GM19452 (cell line): ENCODE results near the gene LINC00237.

Experiments
- ATAC-seq: cut with Tn5 transposase; IDR thresholded peaks from one replicate; pipeline ENCODE4 v1.9.1; 2021; ENCODE audit not compliant: unreplicated experiment

Gene LINC00237

GRCh38 chr20:21125849-21126580 lies 19.9 kb upstream of the LINC00237 start, which contains the start of gene KIZ:
TSS of gene KIZ (plus strand) at chr20:21126082. CDS start at chr20:21126116, 34 bp downstream.
- ATAC-seq, result peak; percentile 97

GRCh38 chr20:21125072-21125848 lies 19.1 kb upstream of the LINC00237 start:
- ATAC-seq, result peak; percentile 34

GRCh38 chr20:21124190-21124589 lies 18.0 kb upstream of the LINC00237 start:
- no peak for ATAC-seq

DNA sequence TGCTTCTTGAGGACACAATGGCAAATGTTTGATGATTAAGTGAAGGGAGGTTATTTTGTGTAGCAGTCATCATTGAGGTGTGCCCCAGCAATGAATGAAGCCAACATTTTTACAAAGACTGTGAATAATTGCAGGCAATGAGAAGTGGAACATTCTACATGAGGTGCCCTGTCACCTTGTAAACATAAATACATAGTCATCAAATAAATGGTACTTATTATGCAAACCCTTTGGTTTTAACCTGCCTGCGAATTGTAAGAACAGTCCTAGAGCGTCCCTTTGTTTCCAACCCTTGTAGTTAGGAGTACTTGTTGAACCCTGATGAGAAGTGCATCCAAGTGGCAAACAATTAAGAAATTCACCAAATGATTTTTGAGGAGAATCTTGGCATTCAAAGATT lies 12.6 kb upstream of the LINC00237 start:
- ATAC-seq, result no peak

- ATAC-seq, result no peak
These were observed 12.0 kb upstream of the LINC00237 start for GRCh38 chr20:21118138-21118537.

GRCh38 chr20:21117521-21117920 lies 11.4 kb upstream of the LINC00237 start:
- ATAC-seq, result no peak

DNA sequence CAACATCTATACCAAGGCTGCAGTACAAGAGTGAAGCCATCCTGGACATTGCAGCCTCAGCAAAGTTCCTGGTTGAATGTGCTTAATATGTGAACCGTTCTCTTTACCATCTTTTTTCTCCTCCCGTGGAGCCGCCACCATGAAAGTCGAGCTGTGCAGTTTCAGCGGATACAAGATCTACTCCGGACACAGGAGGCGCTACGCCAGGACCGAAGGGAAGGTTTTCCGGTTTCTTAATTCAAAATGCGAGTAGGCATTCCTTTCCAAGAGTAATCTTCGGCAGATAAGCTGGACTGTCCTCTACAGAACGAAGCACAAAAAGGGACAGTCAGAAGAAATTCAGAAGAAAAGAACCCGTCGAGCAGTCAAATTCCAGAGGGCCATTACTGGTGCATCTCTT lies 8.4 kb upstream of the LINC00237 start:
- no peak for ATAC-seq

GRCh38 chr20:21113697-21114096 lies 7.5 kb upstream of the LINC00237 start:
- ATAC-seq, result no peak

DNA sequence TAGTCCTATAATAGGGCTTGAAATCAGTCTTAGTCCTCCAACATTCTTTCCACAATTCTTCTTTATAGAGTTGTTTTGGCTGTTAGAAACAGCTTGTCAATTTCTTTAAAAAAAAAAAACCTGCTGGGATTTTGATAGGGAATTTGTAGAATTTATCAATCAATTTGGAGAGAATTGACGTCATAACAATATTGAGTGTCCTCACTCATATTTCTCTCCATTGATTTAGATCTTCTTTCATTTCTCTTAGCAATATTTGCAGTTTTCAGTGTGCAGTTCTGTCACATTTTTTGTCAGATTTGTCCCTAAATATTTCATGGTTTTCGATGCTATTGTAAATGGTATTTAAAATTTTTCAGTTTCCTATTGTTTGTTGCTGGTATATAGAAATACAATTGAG lies 5.3 kb upstream of the LINC00237 start:
- ATAC-seq, result no peak

GRCh38 chr20:21110811-21111210 lies 4.7 kb upstream of the LINC00237 start:
- ATAC-seq, result no peak

GRCh38 chr20:21109144-21109543 lies 3.0 kb upstream of the LINC00237 start:
- no peak for ATAC-seq

GRCh38 chr20:21105429-21106170 lies 558 bp downstream of the LINC00237 start:
- no peak for ATAC-seq

DNA sequence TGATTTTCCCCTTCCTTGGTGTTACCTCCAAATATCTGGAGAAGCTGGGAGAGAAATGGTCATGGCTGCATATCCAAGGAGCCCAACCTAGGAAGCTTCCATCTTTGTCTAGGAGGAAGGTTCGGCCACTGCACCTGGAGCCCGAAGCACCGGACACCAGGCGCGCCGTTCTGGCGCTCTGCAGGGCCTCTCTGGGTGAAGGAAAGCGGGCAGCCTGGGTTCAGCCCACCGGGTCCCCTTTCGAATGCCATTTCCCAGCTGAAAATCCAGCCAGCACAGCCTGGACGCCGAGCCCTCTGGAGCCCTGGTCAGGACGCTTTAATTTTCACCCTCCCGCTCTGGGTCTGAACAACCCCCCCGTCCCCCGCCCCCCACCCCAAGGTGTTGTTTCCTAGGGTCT lies 1.2 kb downstream of the LINC00237 start:
- no peak for ATAC-seq

DNA sequence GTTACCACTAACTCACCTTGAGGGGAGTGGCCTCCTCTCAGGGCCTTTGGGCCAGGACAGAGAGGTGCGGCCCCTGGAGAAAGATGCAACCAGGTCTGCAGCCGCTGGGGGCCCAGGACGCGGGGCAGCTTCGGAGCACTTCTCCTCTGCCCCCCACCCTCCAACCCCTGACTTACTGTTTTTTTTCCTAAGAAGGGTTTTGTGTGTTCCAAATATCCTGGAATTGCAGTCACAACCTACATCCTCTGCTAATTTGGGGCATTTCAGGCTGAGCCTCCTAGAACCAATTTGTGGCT lies 1.7 kb downstream of the LINC00237 start:
- ATAC-seq, result no peak

DNA sequence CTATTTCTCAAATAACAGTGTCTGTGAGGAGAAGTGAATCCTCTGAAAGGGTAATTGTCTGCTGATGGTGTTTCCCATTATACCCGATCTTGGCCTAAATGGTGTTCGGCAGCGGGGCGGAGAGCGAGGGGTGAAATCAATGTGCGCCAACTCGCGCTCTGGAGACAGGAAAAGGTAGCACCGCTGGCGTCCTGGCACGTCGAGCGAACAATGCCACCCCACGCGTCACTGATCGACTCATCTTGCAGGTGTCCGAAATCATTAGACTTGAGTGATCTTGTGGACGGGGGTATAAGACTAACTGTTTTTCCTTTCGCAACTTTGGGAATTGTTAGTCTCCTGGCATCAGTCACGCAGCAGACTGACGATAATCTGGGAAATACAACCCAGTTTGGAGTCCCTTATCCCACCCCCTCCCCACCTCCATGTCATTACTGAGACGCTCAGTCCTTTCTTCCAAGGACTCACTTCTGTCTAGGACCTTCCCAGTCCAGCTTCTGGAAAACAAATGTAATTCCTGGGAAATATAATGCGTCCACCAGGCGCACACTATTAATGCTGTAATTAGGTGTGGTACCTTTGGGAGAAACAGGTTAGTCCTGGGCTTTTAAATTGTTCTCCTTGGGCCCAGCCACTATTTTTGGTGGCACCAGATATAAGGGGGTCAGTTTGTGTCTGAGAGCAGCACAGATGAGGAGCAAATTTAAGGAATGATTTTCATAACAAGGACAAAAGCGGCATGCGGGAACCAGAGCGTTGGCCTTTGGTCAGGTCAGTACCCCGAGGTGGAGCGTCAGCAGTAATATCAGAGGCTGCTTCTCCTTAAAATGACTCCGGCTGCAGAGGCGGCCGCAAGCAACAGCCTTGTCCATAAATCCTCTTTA lies 2.3 kb downstream of the LINC00237 start:
- ATAC-seq, result no peak

- ATAC-seq, result no peak
These were observed 3.4 kb downstream of the LINC00237 start for GRCh38 chr20:21102603-21103311.

DNA sequence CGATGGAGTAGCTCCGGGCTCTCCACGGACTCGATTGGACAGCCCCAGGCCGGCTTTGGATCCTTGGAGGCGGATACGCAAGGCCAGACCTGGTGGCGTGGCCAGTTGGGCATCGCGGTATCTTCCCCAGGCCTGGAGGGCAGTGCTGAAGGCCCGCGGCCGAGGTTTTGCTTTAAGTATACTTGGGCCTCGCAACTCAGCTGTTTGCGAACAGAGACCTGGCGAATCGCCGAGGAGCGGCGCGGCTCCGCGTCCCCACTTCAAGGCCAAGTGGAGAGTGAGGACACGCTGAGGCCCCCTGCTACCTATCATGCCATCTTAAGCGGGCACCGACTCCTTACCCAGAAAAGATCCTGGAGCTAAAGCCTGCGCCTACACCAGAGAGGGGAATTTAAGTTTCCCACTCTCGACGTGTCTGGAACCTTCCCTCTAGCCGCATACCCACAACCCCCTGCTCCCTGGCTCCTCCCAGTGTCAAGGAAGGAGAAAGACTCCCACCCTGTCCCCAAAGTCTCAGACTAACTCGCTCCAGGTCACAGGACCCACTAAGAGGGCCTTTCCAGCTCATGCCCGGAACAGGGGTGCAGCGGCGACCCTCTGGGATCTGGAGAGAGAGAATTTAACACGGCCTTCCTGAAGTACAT lies 4.1 kb downstream of the LINC00237 start:
- no peak for ATAC-seq

GRCh38 chr20:21101453-21101931 lies 4.7 kb downstream of the LINC00237 start:
- no peak for ATAC-seq

DNA sequence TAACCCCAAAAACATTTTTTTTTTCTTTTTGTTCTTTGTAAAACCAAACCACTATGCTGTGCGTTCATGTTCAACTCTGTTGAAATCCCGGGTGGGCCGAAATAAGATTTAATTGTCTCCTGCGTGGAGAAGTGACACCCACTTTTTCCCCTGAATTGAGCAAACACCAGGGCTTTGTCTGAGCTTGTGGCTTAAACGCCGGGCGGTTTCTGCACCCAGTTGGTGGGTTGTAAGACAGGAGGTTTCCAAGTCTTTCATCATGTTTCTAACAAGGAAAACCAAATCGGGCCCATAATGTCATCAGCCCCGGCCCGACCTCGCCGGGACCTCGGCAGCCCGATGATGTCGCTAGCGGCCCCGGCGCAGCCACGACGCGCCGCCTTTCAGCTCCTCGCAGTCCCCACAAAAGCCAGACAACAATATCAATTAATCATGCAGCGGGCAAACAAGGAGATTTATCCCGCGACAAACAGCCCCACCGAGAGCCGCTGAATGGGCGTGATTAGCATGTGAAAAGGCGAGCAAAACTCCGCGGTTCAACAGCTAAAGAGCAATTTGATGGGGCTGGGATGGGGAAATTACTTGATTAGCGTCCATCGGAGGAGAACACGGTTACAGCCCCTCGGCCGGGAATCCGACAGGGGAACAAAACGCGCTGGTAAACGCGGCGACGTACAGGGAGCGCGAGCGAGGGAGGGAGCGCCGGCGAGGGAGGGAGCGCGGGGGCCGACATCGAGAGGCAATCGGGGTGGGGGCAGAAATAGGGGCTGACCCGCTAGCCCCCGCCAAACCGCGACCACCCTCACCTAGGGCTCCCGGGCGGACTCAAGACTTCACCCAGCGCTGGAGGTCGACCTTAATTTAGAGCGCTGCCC lies 5.3 kb downstream of the LINC00237 start:
- no peak for ATAC-seq
